ENCODE measurements around the gene ZBED1.
A peak's percentile ranks its signal among the peaks of the same experiment; 100 is the strongest.

Gene ZBED1

DNA sequence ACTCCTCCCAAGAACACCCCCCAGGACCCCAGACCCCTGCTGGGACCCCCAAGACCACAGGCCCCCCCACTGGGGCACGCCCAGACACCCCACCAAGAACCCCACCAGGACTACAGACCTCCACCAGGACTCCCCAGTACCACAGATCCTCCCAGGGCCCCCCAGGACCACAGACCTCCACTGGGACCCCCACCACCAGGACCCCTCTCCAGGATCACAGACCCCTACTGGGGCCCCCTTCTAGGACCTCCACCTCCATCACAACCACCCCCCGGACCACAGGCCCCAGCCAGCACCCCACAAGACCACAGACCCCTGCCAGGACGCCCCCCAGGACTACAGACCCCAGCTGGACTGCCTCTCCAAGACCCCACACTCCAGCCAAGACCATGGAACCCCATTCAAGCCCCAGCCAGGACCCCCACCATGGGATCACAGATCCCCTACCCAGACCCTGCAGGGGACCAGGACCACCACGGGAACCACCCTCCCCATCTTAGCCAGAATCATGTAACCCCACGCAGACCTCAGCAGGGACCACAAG lies 855 bp upstream of the ZBED1 start:
- no peak overlapping the region for H3K4me3 ChIP-seq (ENCODE audit: low read depth, low read length)
- DNase-seq (ENCODE audit: low read depth) = no peak

DNA sequence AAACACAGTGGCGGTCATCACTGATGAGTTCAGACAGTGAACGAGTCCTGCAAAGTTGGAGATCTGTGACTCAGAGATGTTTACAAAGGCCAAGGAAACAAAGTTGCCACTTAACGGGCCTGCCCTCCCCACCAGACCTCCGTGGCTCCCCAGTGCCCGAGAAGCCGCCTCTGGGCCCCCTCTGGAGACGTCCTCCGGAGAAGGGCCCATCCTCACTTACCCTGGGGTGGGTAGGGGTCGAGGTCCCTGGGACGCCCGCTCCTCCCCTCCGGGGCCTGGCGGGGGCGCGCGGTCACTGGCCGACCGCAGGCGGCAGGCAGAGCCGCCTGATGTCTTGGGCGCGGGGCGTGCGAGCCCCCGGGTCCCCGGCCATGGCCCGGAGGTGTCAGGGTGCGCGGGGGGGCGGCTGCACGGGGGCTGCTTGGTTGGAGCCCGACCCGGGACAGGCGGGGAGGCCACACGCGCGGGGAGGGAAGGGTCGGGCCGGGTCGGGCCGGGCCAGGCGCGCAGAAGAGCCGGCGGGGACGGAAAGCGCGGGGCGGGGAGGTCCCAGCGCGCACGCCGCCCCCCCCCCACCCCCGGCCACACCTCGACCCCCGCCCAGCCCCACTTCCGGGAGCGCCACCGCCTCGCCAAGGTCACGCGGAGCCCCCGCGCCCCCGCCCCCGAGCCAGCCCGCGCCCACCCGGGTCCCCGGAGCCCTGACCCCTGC lies 529 bp downstream of the ZBED1 start:
- peak; percentile 15 for DNase-seq (ENCODE audit: low read depth)
- H3K4me3 ChIP-seq (ENCODE audit: low read depth, low read length) = peak overlapping the region; percentile 79

- DNase-seq (ENCODE audit: low read depth) = no peak
- peak overlapping the region; percentile 79 for H3K4me3 ChIP-seq (ENCODE audit: low read depth, low read length)
Observed at GRCh38 chrX:2499507-2499906, 1.3 kb downstream of the ZBED1 start.

- no peak for DNase-seq (ENCODE audit: low read depth)
Observed at GRCh38 chrX:2498781-2499302, 1.9 kb downstream of the ZBED1 start.

GRCh38 chrX:2497961-2498780 lies 2.6 kb downstream of the ZBED1 start:
- no peak for DNase-seq (ENCODE audit: low read depth)

More at GRCh38 chrX:2498781-2499302, 1.9 kb downstream of the ZBED1 start:
- H3K4me3 ChIP-seq (ENCODE audit: low read depth, low read length) = peak overlapping the region; percentile 79

GRCh38 chrX:2495595-2495994 lies 5.2 kb downstream of the ZBED1 start:
- DNase-seq (ENCODE audit: low read depth) = no peak
- H3K4me3 ChIP-seq (ENCODE audit: low read depth, low read length) = no peak overlapping the region

More at GRCh38 chrX:2497961-2498780, 2.6 kb downstream of the ZBED1 start:
- peak overlapping the region; percentile 79 for H3K4me3 ChIP-seq (ENCODE audit: low read depth, low read length)

DNA sequence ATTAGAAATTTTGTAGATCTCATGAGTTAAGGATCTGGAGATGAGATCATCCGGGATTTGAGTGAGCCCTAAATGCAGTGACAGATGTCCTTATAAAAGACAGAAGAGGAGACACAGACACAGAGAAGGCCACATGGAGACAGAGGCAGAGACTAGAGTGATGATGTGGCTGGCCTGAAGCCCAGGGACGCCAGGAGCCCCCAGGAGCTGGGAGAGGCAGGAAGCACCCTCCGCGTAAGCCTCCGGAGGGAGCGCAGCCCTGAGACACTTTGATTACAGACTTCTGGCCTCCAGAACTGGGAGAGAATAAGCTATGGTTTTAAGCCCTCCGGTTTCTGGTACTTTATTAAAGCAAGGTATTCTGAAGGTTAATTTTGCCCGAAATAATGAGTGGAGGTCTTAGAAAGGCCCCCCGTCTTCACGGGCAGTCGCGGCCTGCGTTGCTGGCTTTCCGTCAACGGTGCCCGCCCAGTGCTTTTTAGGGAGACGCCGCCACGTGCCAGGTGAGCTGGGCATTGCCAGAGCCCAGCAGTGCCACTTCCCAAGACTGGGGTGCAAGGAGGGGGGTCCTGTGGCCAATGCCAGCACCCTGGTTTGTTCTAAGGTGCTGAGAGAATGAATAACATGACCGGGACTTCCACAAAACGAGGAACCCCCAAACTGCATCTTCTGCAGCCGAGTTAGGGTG lies 8.1 kb downstream of the ZBED1 start:
- no peak overlapping the region for H3K4me3 ChIP-seq (ENCODE audit: low read depth, low read length)
- DNase-seq (ENCODE audit: low read depth) = no peak

DNA sequence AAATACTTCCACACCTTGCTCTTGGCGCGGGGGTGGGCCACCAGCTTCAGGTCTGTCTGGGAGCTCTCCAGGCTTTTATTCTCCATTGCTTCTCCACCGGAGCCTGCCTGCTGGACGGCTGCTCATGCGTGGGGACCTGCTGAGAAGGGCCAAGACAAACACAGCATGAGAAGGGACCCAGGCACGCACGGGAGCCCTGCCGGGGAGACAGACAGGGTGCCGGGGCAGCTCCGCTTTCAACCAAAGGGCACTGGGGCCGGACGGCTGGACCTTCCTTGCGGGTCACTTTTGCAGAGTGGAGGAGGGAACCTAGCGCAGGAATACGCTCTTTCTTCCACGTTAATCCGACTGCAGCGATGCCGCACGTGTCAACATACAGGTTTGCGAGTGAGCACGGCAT lies 10.1 kb downstream of the ZBED1 start:
- DNase-seq (ENCODE audit: low read depth) = no peak
- no peak overlapping the region for H3K4me3 ChIP-seq (ENCODE audit: low read depth, low read length)

- no peak for DNase-seq (ENCODE audit: low read depth)
- H3K4me3 ChIP-seq (ENCODE audit: low read depth, low read length) = no peak overlapping the region
Observed at GRCh38 chrX:2489446-2490445, 11.0 kb downstream of the ZBED1 start.

DNA sequence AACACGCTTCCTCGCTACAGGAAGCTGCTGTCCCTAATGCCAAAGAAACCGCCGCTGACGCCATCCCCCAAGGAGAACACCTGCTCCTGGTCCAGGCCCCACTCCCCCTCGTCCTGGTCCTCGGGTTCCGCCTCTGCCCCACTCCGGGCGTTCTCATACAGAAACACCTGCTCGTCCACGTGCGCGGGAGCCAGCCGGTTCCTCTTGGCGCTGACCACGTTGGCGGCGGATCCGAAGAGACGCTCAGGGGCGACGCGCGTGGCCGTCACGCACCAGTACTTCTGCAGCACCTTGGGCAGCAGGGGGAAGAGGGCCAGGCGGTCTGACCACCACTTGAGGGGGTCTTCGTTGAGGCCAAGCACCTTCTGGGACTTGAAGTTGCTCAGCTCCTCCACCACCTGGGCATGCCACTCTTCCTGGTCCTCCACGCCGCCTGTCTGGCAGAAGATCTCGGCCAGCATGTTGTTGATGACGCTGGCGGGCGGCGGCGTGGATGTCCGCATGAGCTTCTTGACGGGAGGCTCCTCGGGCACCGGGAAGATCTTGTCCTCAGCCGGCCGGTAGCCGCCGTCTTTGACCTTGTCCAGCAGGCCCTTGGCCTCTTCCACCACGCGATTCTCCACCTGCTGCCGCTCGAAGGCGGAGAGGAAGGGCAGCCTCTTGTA lies 12.0 kb downstream of the ZBED1 start:
- DNase-seq (ENCODE audit: low read depth) = no peak
- H3K4me3 ChIP-seq (ENCODE audit: low read depth, low read length) = no peak overlapping the region

GRCh38 chrX:2487366-2487765 lies 13.4 kb downstream of the ZBED1 start:
- DNase-seq (ENCODE audit: low read depth) = no peak
- H3K4me3 ChIP-seq (ENCODE audit: low read depth, low read length) = no peak overlapping the region

- DNase-seq (ENCODE audit: low read depth) = no peak
- H3K4me3 ChIP-seq (ENCODE audit: low read depth, low read length) = no peak overlapping the region
Observed at GRCh38 chrX:2486476-2487133, 14.2 kb downstream of the ZBED1 start.

GRCh38 chrX:2485789-2486345 lies 14.9 kb downstream of the ZBED1 start:
- DNase-seq (ENCODE audit: low read depth) = no peak
- H3K4me3 ChIP-seq (ENCODE audit: low read depth, low read length) = no peak overlapping the region

DNA sequence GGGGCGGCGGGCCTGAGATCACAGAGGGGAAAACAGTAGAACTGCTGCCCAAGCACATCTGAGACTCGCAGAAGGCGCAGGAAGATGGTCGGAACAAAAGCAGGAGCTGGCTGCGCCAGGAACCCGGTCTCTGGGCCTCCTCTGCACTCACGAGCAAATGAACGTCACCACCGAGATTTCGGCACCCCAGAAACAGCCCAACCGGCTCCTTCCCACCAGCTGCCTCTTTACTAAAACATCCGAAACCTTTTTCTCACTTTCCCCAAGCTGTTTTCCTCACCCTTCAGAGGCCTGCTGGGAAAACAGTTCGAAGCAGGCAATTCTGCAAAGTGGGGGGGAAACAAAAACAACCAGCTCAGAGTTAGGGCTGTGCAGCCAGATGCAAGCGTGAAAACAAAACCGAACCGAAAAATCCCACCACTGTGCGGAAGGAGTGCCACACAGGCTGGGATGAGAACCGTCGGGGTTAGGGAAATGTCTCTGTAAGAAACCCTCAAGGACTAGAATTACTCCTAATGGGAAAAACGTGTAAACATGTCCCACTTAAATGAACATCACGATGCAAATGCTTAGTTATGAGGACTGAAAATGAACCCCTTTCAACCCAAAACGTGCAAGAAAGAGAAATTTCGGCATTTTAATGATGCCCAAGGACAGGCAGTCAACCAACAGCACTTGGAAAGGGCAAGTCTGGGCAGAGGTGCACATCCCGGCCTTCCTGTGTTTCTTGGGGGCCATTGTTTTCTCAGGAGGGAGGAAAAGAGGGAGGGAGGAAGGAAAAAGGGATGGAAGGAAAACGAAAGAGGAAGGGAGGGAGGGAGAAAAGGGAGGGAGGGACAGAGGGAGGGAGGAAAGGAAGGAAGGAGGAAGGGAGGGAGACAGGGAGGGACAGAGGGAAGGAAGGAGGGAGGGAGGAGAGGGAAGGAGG lies 15.8 kb downstream of the ZBED1 start:
- H3K4me3 ChIP-seq (ENCODE audit: low read depth, low read length) = peak overlapping the region; percentile 33
- DNase-seq (ENCODE audit: low read depth) = no peak

- peak overlapping the region; percentile 33 for H3K4me3 ChIP-seq (ENCODE audit: low read depth, low read length)
- DNase-seq (ENCODE audit: low read depth) = no peak
Observed at GRCh38 chrX:2484256-2484655, 16.5 kb downstream of the ZBED1 start.

GRCh38 chrX:2483398-2484060 lies 17.2 kb downstream of the ZBED1 start:
- no peak overlapping the region for H3K4me3 ChIP-seq (ENCODE audit: low read depth, low read length)
- no peak for DNase-seq (ENCODE audit: low read depth)
